GM18507 (cell line): Measurements from ENCODE around the gene AHCYL2.
"Not testable (repeated sequence)": the region's sequence is repeated elsewhere in the genome, so short reads cannot be mapped to it uniquely, and the experiment has no call there.

Source experiments
- DNase-seq: peaks from one replicate; pipeline ENCODE4 v3.0.0; 2011; ENCODE audit warnings: low read depth; ENCODE audit not compliant: insufficient read length; ENCODE audit errors: extremely low spot score
- FAIRE-seq: peaks from 2 replicates; lab custom pipeline; 2011; peaks lifted over from hg19 to GRCh38; lab: Jason Lieb, UNC

AHCYL2 gene

GRCh38 chr7:129436335-129436923 lies 211.6 kb downstream of the AHCYL2 start:
- FAIRE-seq, result no peak

DNA sequence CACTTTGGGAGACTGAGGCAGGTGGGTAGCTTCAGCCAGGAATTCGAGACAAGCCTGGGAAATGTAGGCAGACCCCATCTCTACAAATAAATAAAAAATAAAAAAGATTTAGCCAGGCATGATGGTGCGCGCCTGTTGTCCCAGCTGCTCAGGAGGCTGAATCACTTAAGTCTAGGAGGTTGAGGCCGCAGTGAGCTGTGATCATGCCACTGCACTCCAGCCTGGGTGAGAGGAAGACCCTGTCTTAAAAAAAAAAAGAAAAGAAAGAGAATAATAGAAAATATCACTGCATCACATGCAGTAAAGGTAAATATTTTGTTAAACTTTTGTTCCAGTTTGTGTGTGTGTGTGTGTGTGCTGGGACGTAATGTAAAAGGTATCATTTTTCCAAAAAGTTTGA lies 212.4 kb downstream of the AHCYL2 start:
- DNase-seq (no peak), FAIRE-seq (no peak)

More at GRCh38 chr7:129436335-129436923, 211.6 kb downstream of the AHCYL2 start:
- DNase-seq, result no peak

- DNase-seq (no peak), FAIRE-seq (no peak)
Observed at GRCh38 chr7:129438281-129438838, 213.5 kb downstream of the AHCYL2 start.

GRCh38 chr7:129438839-129439651 lies 214.2 kb downstream of the AHCYL2 start:
- no peak for FAIRE-seq
- no peak for DNase-seq

- no peak for FAIRE-seq
Observed at GRCh38 chr7:129439963-129440625, 215.3 kb downstream of the AHCYL2 start.

DNA sequence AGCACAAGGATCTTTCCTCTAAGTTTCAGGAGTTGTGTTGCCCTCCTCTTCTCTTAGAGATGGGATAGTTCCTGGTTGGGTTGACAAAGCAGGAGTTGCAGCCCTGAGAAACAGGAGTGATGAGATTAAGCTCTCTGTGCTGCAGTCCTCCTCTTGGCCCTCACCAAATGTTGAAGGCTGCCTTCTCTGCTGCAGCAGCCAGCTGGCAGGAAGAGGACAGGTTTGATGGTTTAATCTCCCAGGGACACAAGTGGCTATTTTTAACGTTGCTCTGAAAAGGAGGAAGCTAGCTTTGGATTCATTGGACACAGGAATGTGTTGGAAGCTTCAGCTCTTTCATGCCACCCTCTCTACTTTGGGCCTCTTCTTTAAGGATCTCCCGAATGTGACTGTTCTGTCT lies 218.8 kb downstream of the AHCYL2 start:
- FAIRE-seq (no peak), DNase-seq (no peak)

More at GRCh38 chr7:129439963-129440625, 215.3 kb downstream of the AHCYL2 start:
- DNase-seq, result no peak

- not testable (repeated sequence) for FAIRE-seq, DNase-seq
Observed at GRCh38 chr7:129444776-129445175, 219.9 kb downstream of the AHCYL2 start.

DNA sequence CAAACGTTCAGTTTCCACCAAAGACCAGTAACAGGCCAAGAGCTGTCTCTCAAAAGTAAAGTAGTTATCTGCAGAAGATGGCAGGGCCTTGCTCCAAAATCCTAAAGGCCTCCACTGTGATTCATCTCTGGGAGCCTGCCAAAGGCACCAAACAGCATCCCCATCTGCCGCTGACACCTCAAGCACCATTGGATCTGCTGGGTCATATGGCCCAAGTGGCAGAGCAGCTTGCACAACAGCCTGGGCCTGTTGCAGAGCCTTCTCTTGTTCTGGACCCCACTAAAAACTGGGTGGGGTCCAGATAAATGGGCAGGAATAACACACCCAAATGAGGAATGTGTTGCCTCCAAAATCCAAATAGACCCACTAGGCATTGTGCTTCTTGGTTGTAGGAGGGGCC lies 222.1 kb downstream of the AHCYL2 start:
- not testable (repeated sequence) for FAIRE-seq, DNase-seq

DNA sequence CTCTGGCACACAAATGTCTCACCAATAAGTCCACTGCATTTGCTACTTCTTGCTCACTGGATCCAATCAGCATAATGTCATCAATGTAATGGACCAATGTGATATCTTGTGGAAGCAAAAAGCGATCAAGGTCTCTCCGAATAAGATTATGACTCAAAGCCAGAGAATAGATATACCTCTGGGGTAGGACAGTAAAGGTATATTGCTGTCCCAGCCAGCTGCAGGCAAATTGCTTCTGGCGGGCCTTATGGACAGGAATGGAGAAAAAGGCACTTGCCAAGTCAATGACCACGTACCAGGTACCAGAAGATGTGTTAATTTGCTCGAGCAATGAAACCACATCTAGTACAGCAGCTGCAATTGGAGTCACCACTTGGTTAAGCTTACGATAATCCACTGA lies 222.6 kb downstream of the AHCYL2 start:
- FAIRE-seq, DNase-seq: not testable (repeated sequence)

- not testable (repeated sequence) for DNase-seq, FAIRE-seq
Observed at GRCh38 chr7:129448608-129449007, 223.8 kb downstream of the AHCYL2 start.

DNA sequence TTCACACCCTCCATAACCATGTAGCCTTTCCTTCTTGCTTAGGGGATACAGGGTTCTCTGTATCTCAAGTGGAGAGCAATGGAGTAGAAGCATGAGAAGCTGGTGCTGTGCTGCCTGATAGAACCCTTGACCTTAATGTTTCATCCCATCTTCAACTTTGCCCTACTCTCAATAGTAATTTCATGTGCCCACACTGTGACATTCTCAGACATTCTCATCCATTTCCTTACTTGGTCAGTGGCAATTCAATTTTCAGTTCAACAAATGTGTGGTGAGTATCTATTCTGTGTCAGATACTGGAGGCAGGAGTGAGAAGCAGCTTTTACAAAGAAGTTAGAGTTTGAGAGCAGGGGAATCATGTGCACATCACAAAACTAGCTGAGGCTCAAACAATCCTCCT lies 225.5 kb downstream of the AHCYL2 start:
- FAIRE-seq, result no peak
- DNase-seq, result no peak

DNA sequence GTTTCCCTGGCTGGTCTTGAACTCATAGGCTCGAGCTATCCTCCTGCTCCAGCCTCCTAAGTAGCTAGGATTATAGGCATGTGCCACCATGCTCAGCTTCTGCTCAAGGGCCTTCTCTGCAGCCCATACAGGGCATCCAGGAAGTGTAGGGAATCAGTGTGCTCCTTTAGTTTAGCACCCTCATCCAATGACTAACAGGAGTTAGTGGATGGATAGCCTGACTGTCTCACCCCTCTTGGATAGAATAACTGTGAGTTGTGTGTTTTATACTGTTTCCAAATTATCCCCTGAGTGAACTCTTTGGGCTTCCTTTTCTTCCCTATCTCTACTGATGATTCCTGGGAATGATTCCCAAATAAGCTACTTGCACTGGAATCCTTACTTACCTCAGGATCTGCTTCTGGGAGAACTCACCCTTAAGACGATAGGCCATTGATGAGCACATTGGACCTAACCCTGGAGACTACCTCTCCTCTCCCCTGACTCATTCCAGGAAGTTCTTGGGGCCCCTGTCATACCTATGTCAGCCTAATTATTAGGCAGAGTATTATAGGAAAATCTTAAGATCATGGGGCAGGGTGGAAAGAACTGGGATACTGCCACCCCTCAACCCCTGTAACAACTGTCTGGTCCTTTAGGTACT lies 227.9 kb downstream of the AHCYL2 start:
- FAIRE-seq, result no peak
- DNase-seq, result no peak

- DNase-seq, result no peak
- no peak for FAIRE-seq
Observed at GRCh38 chr7:129453510-129454248, 228.8 kb downstream of the AHCYL2 start.

GRCh38 chr7:129454249-129454551 lies 229.4 kb downstream of the AHCYL2 start:
- FAIRE-seq (no peak), DNase-seq (no peak)

DNA sequence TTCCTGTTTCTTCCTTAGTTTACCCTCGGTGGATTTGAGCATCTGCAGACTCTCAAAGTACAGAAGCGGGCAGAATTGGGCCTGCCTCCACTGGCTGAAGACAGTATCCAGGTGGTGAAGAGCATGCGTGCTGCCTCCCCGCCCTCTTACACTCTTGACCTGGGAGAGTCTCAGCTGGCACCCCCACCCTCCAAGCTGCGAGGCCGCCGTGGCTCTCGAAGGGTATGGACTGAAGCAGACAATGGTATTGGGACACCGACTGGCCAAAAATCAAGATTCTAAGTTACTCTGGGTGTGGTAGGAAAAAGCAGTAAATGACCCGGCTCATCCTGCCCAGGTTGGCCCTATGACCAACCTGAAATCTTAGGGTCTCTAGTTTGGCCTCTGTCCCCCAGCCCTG lies 231.6 kb downstream of the AHCYL2 start:
- FAIRE-seq (no peak), DNase-seq (no peak)

DNA sequence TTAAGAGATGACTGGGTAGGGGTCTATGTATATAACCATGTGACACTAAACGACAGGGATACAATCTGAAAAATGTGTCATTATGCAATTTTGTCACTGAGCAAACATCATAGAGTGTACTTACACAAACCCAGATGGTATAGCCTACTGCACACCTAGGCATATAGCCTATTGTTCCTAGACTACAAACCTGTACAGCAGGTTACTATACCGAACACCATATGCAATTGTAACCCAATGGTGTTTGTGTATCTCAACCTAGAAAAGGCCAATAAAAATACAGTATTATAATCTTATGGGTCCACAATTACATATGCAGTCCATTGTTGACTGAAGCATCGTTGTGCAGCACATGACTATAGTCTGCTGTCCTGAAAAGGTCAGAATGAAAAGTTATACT lies 232.3 kb downstream of the AHCYL2 start:
- no peak for FAIRE-seq
- no peak for DNase-seq

DNA sequence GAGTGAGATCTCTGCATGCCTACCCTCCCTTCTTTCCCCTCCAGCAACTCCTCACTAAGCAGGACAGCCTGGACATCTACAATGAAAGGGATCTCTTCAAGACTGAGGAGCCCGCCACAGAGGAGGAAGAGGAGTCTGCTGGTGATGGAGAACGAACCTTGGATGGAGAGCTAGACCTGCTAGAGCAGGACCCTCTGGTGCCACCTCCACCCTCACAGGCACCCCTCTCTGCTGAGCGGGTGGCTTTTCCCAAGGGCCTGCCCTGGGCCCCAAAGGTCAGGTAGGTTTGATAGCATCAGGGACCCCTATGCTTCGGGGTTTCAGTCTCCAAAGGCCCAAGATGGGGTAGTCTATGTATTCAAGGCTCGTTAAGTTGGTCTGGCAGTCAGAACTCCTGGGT lies 233.3 kb downstream of the AHCYL2 start:
- no peak for FAIRE-seq
- DNase-seq, result no peak

GRCh38 chr7:129461809-129462208 lies 237.0 kb downstream of the AHCYL2 start:
- no peak for FAIRE-seq
- DNase-seq, result no peak

DNA sequence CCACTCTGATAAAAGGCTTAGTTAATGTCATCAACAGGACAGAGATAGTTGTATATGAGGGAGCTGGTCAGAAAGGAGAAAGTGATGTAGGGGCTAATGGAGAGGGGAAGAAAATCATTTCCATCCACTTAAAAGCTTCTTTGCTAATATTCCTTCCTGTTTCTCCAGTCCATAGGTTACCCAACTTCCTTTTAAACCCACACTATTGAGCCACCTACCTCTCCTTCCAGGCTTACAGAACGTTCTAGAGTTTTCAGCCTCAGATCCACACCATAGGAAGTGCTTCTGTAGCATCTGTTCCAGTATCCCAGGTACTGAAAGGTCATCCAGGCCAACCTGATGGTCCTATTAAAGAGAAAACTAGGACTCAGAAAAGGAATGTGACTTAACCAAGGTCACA lies 237.6 kb downstream of the AHCYL2 start:
- no peak for DNase-seq
- no peak for FAIRE-seq
